ENCODE data around the gene EXOSC2.

Gene EXOSC2

DNA sequence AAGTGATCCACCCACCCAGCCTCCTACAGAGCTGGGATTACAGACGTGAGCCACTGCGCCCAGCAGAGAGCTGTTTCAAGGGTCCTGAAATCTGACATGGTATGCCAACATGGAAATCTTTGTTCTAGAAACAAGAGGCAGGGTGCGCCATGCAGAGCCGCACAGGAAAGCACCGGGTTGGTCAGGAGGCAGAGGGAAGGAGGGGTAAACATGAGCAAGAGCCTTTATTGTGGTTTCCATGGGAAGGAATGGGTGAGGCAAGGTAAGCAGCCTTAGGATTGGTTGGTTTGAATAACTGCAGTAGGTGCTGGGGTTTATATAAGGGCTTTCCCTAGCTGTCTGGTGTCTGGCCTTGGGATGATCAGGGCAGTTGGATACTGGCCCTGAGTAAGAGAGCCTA, 5.5 kb upstream of the EXOSC2 start:
- TF ChIP-seq, protein P1, sequence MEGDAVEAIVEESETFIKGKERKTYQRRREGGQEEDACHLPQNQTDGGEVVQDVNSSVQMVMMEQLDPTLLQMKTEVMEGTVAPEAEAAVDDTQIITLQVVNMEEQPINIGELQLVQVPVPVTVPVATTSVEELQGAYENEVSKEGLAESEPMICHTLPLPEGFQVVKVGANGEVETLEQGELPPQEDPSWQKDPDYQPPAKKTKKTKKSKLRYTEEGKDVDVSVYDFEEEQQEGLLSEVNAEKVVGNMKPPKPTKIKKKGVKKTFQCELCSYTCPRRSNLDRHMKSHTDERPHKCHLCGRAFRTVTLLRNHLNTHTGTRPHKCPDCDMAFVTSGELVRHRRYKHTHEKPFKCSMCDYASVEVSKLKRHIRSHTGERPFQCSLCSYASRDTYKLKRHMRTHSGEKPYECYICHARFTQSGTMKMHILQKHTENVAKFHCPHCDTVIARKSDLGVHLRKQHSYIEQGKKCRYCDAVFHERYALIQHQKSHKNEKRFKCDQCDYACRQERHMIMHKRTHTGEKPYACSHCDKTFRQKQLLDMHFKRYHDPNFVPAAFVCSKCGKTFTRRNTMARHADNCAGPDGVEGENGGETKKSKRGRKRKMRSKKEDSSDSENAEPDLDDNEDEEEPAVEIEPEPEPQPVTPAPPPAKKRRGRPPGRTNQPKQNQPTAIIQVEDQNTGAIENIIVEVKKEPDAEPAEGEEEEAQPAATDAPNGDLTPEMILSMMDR (IDR thresholded peaks at IDR 0.05; ENCODE audit: insufficient read depth, low read depth, low read length, missing control alignments), result no peak
- no peak overlapping the region for H3K4me3 ChIP-seq (ENCODE audit: low read depth, low read length)
- no peak for DNase-seq (ENCODE audit: low read depth)

DNA sequence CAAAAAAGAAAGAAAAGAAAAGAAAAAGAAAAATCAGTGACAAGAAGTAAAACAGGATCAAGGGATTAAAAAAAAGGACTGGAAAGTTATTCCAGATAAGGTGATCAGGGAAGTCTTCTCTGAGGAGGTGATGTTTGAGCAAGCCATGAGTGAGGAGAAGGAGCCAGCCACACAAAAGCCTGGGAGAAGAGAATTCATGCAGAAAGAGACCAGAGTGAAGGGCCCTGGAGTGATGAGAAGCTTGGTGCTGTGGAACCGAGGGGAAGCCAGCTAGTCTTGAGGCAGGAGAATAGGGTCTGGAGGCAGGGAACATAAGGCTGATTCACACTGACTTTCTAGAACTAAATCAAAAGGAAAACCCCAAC, 4.0 kb upstream of the EXOSC2 start:
- TF ChIP-seq, protein P1 (IDR thresholded peaks at IDR 0.05; ENCODE audit: insufficient read depth, low read depth, low read length, missing control alignments), result no peak
- H3K4me3 ChIP-seq (ENCODE audit: low read depth, low read length), result no peak overlapping the region
- DNase-seq (ENCODE audit: low read depth), result no peak

DNA sequence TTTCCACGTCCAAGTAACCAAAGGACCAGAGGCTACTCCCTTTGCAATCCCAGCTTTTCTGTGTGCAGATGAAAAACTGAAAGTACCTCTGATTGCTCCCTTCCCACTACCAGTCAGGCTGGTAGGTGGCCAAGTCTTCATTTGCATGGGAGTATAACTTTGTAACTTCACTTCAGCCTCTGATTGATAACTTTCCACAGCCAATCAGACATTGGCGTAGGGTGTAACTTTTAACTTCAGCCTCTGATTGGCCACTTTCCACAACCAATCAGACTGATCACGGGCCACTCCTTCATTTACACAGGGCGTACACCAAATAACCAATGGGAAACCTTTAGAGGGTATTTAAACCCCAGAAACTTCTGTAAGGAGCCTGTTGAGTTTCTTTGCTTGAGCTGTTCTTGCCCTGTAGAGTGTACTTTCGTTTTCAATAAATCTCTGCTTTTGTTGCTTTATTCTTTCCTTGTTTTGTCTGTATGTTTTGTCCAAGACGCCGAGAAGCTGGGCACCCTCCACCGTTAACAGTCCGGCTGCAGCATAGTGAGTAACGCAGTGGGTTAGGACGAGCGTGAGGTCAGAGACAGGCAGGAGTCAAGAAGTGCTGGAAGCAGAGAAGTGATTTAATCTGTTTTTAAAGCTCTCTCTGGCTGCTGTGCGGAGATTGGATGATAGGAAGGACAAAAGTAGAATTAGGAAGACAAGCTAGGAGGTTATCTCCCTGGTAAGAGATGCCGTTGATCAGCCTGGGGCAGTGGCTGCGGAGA, 3.5 kb upstream of the EXOSC2 start:
- TF ChIP-seq, protein P1 (IDR thresholded peaks at IDR 0.05; ENCODE audit: insufficient read depth, low read depth, low read length, missing control alignments), result no peak
- peak; percentile 84 for DNase-seq (ENCODE audit: low read depth)
- H3K4me3 ChIP-seq (ENCODE audit: low read depth, low read length), result no peak overlapping the region; the same call in 1 of the 2 replicates

DNA sequence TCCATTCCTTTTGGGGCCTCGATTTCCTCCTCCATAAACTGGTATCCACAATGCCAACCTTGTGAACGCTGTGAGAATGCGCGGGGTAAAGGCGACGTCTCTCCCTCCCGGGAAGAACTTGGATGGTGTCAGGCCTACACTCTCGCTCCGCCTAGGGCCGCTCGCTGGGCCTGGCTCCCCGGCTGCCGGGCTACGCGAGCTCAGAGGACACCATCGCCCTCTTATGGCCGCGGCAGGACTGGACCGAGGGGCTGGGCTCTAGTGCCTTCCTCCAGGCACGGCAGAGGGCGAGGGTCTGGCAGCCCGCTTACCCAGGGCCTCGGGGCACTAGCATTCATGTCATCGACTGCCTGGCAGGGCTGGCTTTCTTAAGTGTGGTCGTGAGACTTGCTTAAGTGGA, 1.3 kb upstream of the EXOSC2 start:
- no peak overlapping the region for H3K4me3 ChIP-seq (ENCODE audit: low read depth, low read length)
- TF ChIP-seq, protein P1 (IDR thresholded peaks at IDR 0.05; ENCODE audit: insufficient read depth, low read depth, low read length, missing control alignments), result no peak
- DNase-seq (ENCODE audit: low read depth), result no peak

DNA sequence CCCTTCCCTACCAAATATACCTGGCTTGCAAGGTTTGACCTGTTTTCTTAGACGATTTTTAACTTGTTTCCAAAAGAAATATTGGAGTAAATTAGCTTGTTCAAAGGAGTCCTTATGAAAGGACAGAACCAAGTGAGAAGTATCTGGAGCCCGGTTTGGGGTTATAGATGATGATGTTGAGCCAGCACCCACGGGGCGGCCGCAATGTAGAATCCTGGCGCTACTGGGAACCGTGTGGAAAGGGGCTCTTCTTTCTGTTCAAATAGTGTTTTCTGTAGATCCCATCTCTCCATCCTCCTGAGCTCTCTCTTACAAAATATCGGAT, 517 bp upstream of the EXOSC2 start:
- DNase-seq (ENCODE audit: low read depth), result no peak
- TF ChIP-seq, protein P1 (IDR thresholded peaks at IDR 0.05; ENCODE audit: insufficient read depth, low read depth, low read length, missing control alignments), result no peak
- peak overlapping the region; percentile 54 for H3K4me3 ChIP-seq (ENCODE audit: low read depth, low read length)

DNA sequence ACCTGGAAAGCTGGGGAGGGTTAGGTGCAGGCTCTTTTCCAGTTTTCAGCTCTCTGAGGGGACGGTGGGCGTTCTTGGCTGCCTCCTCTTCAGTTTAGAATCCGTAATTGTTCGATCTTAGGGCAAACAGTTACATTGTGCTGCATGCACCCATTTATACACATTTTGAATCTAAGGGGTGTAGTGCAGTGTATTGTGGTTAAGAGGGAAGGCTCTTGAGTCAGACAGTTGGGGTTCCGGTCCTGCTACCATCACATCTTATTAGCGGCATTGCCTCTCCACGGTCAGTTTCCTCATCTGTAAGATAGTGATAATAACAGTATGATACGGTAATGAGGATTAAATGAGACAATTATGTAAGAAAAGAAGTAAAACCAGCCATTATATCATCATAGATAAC, 625 bp downstream of the EXOSC2 start:
- TF ChIP-seq, protein P1 (IDR thresholded peaks at IDR 0.05; ENCODE audit: insufficient read depth, low read depth, low read length, missing control alignments), result no peak
- peak overlapping the region; percentile 97 for H3K4me3 ChIP-seq (ENCODE audit: low read depth, low read length)
- DNase-seq (ENCODE audit: low read depth), result peak; percentile 50

DNA sequence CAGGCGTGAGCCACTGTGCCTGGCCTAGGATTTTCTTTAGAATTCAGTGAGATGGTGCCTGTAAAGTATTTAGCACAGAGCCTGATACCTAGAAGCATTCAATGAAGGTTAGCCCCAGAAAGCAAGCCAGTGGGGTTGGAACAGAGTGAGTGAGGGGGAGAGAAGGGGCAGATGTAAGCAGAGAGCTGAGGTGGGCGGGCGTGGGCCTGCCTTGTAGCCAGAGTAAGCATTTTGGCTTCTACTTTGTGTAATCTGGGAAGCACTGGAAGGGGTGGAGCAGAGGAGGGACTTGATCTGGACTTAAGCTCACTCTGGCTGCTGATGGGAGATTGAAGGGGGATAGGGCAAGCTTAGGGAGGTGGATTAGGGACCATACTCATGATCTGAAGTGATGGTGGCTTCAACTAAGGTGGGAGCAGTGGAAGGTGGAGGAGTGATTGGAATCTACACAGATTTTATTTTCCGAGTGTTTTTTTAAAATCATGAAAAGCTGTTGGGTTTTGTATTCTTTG, 2.6 kb downstream of the EXOSC2 start:
- no peak overlapping the region for H3K4me3 ChIP-seq (ENCODE audit: low read depth, low read length)
- DNase-seq (ENCODE audit: low read depth), result no peak

More for the DNA sequence above, 2.6 kb downstream of the EXOSC2 start:
- TF ChIP-seq, protein P1 (IDR thresholded peaks at IDR 0.05; ENCODE audit: insufficient read depth, low read depth, low read length, missing control alignments), result no peak

Data from GM12865 (cell line).